Thymus (tissue), 14 donors: ENCODE measurements around the gene SELENOP. TPM values are rescaled to one million over a fixed set of nuclear protein-coding genes. Genes with fewer than 3 reads are reported as not detected.

Source experiments
- DNase-seq, 9 donors: peaks; one replicate each; pipeline ENCODE4 v3.0.0-alpha.2; 2013; ENCODE audit warnings: low spot score in 9 of 9, low read depth in 6 of 9, missing footprints in 1 of 9
- H3K27ac ChIP-seq, 2 donors: one replicate each; pipeline ENCODE4 v1.5.1; 2013; ENCODE audit warnings: control low read depth in 1 of 2, low read depth in 1 of 2, low read length in 1 of 2, mild to moderate bottlenecking in 1 of 2, moderate library complexity in 1 of 2
- H3K27me3 ChIP-seq, 2 donors: one replicate each; pipeline ENCODE4 v1.5.1; 2013; ENCODE audit warnings: low read length in 1 of 2; ENCODE audit not compliant: control insufficient read depth in 2 of 2, insufficient read depth in 1 of 2
- H3K36me3 ChIP-seq, 2 donors: one replicate each; pipeline ENCODE4 v1.5.1; 2013; ENCODE audit warnings: low read length in 1 of 2, mild to moderate bottlenecking in 1 of 2, moderate library complexity in 1 of 2; ENCODE audit not compliant: control insufficient read depth in 2 of 2, insufficient read depth in 2 of 2
- H3K4me1 ChIP-seq, 2 donors: one replicate each; pipeline ENCODE4 v1.5.1; 2013; ENCODE audit warnings: low read length in 2 of 2; ENCODE audit not compliant: control insufficient read depth in 2 of 2, insufficient read depth in 2 of 2
- H3K4me3 ChIP-seq, 2 donors: one replicate each; pipeline ENCODE4 v1.5.1; 2013; ENCODE audit warnings: low read length in 2 of 2, control low read depth in 1 of 2, mild to moderate bottlenecking in 1 of 2
- H3K9me3 ChIP-seq, 2 donors: one replicate each; pipeline ENCODE4 v1.5.1; 2013; ENCODE audit warnings: low read length in 1 of 2, mild to moderate bottlenecking in 1 of 2; ENCODE audit not compliant: control insufficient read depth in 2 of 2, insufficient read depth in 1 of 2
- WGBS: extraction: QIAGEN DNeasy Blood & Tissue Kit; methylation state at CpG from one replicate; pipeline ENCODE4 v1.1.7; 2013; 5-methylcytosine and 5-hydroxymethylcytosine counted together
- long read RNA-seq, 10 donors: transcript quantifications; one replicate each; lab custom pipeline, GENCODE V29; 2026
- polyA plus RNA-seq: library from polyadenylated mRNA; stranded (reverse); fragments of 200-250 nt; gene quantifications from one replicate; pipeline ENCODE4 v1.2.3, GENCODE V29; 2013
- total RNA-seq: library from RNA; stranded (reverse); fragments of 120-200 nt; gene quantifications from one replicate; pipeline ENCODE4 v1.2.4, GENCODE V29; 2013
- donor health status: healthy.

SELENOP gene
- total RNA-seq, result 115 TPM
- 104 TPM for polyA plus RNA-seq
- long read RNA-seq, donor 1, transcript SELENOP-214 (5 exons, 2,243 nt), result major isoform, 5 of 6 reads
- long read RNA-seq, donor 1, partial matches to known transcripts, result 0 of 6 reads
- long read RNA-seq, donor 1, other reads (novel, unspliced or antisense), result 0 of 6 reads
- long read RNA-seq, donor 2, result 0 reads
- long read RNA-seq, donor 3, transcript SELENOP-202 (3 exons, 799 nt), result minor isoform, 8 of 89 reads
- long read RNA-seq, donor 3, transcript SELENOP-214 (5 exons, 2,243 nt), result major isoform, 67 of 89 reads
- long read RNA-seq, donor 3, partial matches to known transcripts, result 10 of 89 reads
- long read RNA-seq, donor 3, other reads (novel, unspliced or antisense), result 0 of 89 reads
- long read RNA-seq, donor 4, transcript SELENOP-214 (5 exons, 2,243 nt), result major isoform, 39 of 46 reads
- long read RNA-seq, donor 4, partial matches to known transcripts, result 0 of 46 reads
- long read RNA-seq, donor 4, other reads (novel, unspliced or antisense), result 0 of 46 reads
- long read RNA-seq, donor 5, transcript SELENOP-214 (5 exons, 2,243 nt), result major isoform, 130 of 175 reads
- long read RNA-seq, donor 5, transcript SELENOP-202 (3 exons, 799 nt), result minor isoform, 21 of 175 reads
- long read RNA-seq, donor 5, transcript SELENOP-205 (2 exons, 606 nt), result minor isoform, 7 of 175 reads
- long read RNA-seq, donor 5, partial matches to known transcripts, result 9 of 175 reads
- long read RNA-seq, donor 5, other reads (novel, unspliced or antisense), result 0 of 175 reads
- long read RNA-seq, donor 6, transcript SELENOP-214 (5 exons, 2,243 nt), result major isoform, 67 of 74 reads
- long read RNA-seq, donor 6, partial matches to known transcripts, result 0 of 74 reads
- long read RNA-seq, donor 6, other reads (novel, unspliced or antisense), result 0 of 74 reads
- long read RNA-seq, donor 7, transcript SELENOP-214 (5 exons, 2,243 nt), result major isoform, 76 of 81 reads
- long read RNA-seq, donor 7, partial matches to known transcripts, result 0 of 81 reads
- long read RNA-seq, donor 7, other reads (novel, unspliced or antisense), result 0 of 81 reads
- long read RNA-seq, donor 8, transcript SELENOP-214 (5 exons, 2,243 nt), result major isoform, 36 of 42 reads
- long read RNA-seq, donor 8, partial matches to known transcripts, result 0 of 42 reads
- long read RNA-seq, donor 8, other reads (novel, unspliced or antisense), result 0 of 42 reads
- long read RNA-seq, donor 9, transcript SELENOP-214 (5 exons, 2,243 nt), result major isoform, 51 of 62 reads
- long read RNA-seq, donor 9, partial matches to known transcripts, result 0 of 62 reads
- long read RNA-seq, donor 9, other reads (novel, unspliced or antisense), result 5 of 62 reads
- long read RNA-seq, donor 10, transcript SELENOP-214 (5 exons, 2,243 nt), result major isoform, 52 of 56 reads
- long read RNA-seq, donor 10, partial matches to known transcripts, result 0 of 56 reads
- long read RNA-seq, donor 10, other reads (novel, unspliced or antisense), result 0 of 56 reads

GRCh38 chr5:42811591-42812446 is at the start of gene SELENOP:
Gene SELENOP, minus strand, starts transcription at chr5:42811892. Its CDS starts 3,539 bp downstream, at chr5:42808353.
- H3K9me3 ChIP-seq, result no peaks in the 10 kb centered on the region
- H3K36me3 ChIP-seq, result no peaks in the 10 kb centered on the region
- peak within 1 kb of the TSS; percentile 3 to 31 for H3K4me3 ChIP-seq
- no peaks in the 10 kb centered on the region for H3K4me1 ChIP-seq
- H3K27ac ChIP-seq, result peak within 1 kb of the TSS in 1 of 2 donors; percentile 34
- WGBS, result 48% methylated on average over 8 of the region's 8 CpGs
- DNase-seq, result peak in 2 of 9 donors; percentile 2 to 27
- H3K27me3 ChIP-seq, result no peaks in the 10 kb centered on the region

GRCh38 chr5:42858687-42859086 is 47.0 kb upstream of the SELENOP start:
- 71% methylated on average over 7 of the region's 7 CpGs for WGBS
- H3K4me1 ChIP-seq, result no peaks in the 10 kb centered on the region
- H3K9me3 ChIP-seq, result no peaks in the 10 kb centered on the region
- H3K27me3 ChIP-seq, result no peaks in the 10 kb centered on the region
- H3K36me3 ChIP-seq, result no peaks in the 10 kb centered on the region
- no peak overlapping the region for H3K4me3 ChIP-seq
- no peak for DNase-seq
- no peak overlapping the region for H3K27ac ChIP-seq

GRCh38 chr5:42858031-42858643 is 46.4 kb upstream of the SELENOP start:
- no peaks in the 10 kb centered on the region for H3K27me3 ChIP-seq
- H3K4me1 ChIP-seq, result no peaks in the 10 kb centered on the region
- 56% methylated on average over 1 of the region's 1 CpG for WGBS
- no peak overlapping the region for H3K4me3 ChIP-seq
- no peak overlapping the region for H3K27ac ChIP-seq
- H3K36me3 ChIP-seq, result no peaks in the 10 kb centered on the region
- no peaks in the 10 kb centered on the region for H3K9me3 ChIP-seq
- no peak for DNase-seq

- no peaks in the 10 kb centered on the region for H3K36me3 ChIP-seq
- DNase-seq, result no peak
- H3K4me1 ChIP-seq, result no peaks in the 10 kb centered on the region
- no peak overlapping the region for H3K4me3 ChIP-seq
- no peaks in the 10 kb centered on the region for H3K27me3 ChIP-seq
- H3K9me3 ChIP-seq, result no peaks in the 10 kb centered on the region
- 69% methylated on average over 2 of the region's 2 CpGs for WGBS
- no peak overlapping the region for H3K27ac ChIP-seq
Measured at GRCh38 chr5:42855811-42856210, 44.1 kb upstream of the SELENOP start.

- H3K36me3 ChIP-seq, result no peaks in the 10 kb centered on the region
- no peaks in the 10 kb centered on the region for H3K9me3 ChIP-seq
- DNase-seq, result no peak
- no peaks in the 10 kb centered on the region for H3K4me1 ChIP-seq
- no peaks in the 10 kb centered on the region for H3K27me3 ChIP-seq
- H3K4me3 ChIP-seq, result no peak overlapping the region
- no peak overlapping the region for H3K27ac ChIP-seq
Measured at GRCh38 chr5:42855386-42855785, 43.7 kb upstream of the SELENOP start.

GRCh38 chr5:42854795-42855194 is 43.1 kb upstream of the SELENOP start:
- Histone ChIP-seq H3K9me3 (no peaks in the 10 kb centered on the region), H3K27me3 (no peaks in the 10 kb centered on the region), H3K4me3 (no peak overlapping the region), H3K27ac (no peak overlapping the region), H3K36me3 (no peaks in the 10 kb centered on the region), H3K4me1 (no peaks in the 10 kb centered on the region)
- no peak for DNase-seq
- 100% methylated on average over 1 of the region's 1 CpG for WGBS

GRCh38 chr5:42852826-42853225 is 41.1 kb upstream of the SELENOP start:
- no peak overlapping the region for H3K27ac ChIP-seq
- WGBS, result 97% methylated on average over 1 of the region's 1 CpG
- no peaks in the 10 kb centered on the region for H3K36me3 ChIP-seq

GRCh38 chr5:42851481-42851880 is 39.8 kb upstream of the SELENOP start:
- 91% methylated on average over 6 of the region's 6 CpGs for WGBS
- H3K27me3 ChIP-seq, result no peaks in the 10 kb centered on the region
- no peak overlapping the region for H3K27ac ChIP-seq
- DNase-seq, result no peak
- H3K9me3 ChIP-seq, result no peaks in the 10 kb centered on the region
- no peaks in the 10 kb centered on the region for H3K36me3 ChIP-seq
- no peak overlapping the region for H3K4me3 ChIP-seq
- H3K4me1 ChIP-seq, result no peaks in the 10 kb centered on the region

More at GRCh38 chr5:42852826-42853225, 41.1 kb upstream of the SELENOP start:
- H3K4me1 ChIP-seq, result no peaks in the 10 kb centered on the region
- no peak for DNase-seq
- H3K9me3 ChIP-seq, result no peaks in the 10 kb centered on the region
- H3K4me3 ChIP-seq, result no peak overlapping the region
- no peaks in the 10 kb centered on the region for H3K27me3 ChIP-seq
